ENCODE measurements around the gene TMEM125.

DNA sequence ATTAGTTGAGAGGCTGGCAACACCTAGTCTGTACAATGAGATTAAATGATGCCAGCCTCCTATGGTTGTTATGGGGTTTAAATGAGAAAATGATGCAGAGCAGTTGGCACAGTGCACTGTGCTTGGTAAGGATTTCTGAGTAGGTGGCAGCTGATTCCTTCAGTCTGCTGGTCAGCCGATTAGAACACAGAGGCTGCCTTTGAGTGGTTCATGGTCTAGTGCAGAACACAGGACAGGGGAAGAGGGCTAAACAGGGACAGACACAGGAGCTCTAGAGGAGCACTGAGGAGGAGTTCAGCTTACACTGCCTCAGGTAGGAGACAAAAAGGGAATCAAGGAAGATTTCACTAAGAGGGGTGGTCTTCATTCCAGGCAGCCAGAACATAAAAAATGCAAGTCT, 32.4 kb downstream of the TMEM125 start:
- no peak for TF ChIP-seq POLR2A (IDR thresholded peaks at IDR 0.05)
- TF ChIP-seq, protein P1, sequence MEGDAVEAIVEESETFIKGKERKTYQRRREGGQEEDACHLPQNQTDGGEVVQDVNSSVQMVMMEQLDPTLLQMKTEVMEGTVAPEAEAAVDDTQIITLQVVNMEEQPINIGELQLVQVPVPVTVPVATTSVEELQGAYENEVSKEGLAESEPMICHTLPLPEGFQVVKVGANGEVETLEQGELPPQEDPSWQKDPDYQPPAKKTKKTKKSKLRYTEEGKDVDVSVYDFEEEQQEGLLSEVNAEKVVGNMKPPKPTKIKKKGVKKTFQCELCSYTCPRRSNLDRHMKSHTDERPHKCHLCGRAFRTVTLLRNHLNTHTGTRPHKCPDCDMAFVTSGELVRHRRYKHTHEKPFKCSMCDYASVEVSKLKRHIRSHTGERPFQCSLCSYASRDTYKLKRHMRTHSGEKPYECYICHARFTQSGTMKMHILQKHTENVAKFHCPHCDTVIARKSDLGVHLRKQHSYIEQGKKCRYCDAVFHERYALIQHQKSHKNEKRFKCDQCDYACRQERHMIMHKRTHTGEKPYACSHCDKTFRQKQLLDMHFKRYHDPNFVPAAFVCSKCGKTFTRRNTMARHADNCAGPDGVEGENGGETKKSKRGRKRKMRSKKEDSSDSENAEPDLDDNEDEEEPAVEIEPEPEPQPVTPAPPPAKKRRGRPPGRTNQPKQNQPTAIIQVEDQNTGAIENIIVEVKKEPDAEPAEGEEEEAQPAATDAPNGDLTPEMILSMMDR (IDR thresholded peaks at IDR 0.05), result no peak

Data from esophagus squamous epithelium (tissue), 4 donors.